PC-9 (cell line): ENCODE results near the gene VPS72.

Experiments used
- CTCF ChIP-seq: fragments of 200-600 bp; sonication (generic); conservative IDR thresholded peaks from 2 replicates; pipeline ENCODE4 v1.6.1; 2017; ENCODE audit warnings: mixed run types, antibody characterized with exemption, mild to moderate bottlenecking, moderate library complexity
- EZH2 ChIP-seq: fragments of 200-600 bp; sonication (generic); IDR thresholded peaks from 2 replicates; pipeline ENCODE4 v1.8.0; 2017; ENCODE audit warnings: antibody characterized with exemption, low read depth

- TF ChIP-seq CTCF (no peak), EZH2 (no peak)
These were observed 31.2 kb downstream of the VPS72 start for GRCh38 chr1:151158751-151159251.
